Tibial artery (tissue), 4 donors: ENCODE measurements around the gene COPB1.

Experiments
- DNase-seq, 2 donors: peaks; one replicate each; pipeline ENCODE4 v3.0.0-alpha.2; 2019
- H3K27ac ChIP-seq, 2 donors: fragments of 200-600 bp; sonication (generic) in 1 of 2; 1 replicate in 1 of 2; 2 replicates in 1 of 2; pipeline ENCODE4 v1.5.1; 2018 to 2019; ENCODE audit warnings: mild to moderate bottlenecking in 1 of 2
- H3K27me3 ChIP-seq, 2 donors: fragments of 200-600 bp; sonication (generic) in 1 of 2; one replicate each; pipeline versions ENCODE4 v1.5.1 to v1.6.0; 2016 to 2019
- H3K36me3 ChIP-seq, 3 donors: fragments of 200-600 bp; sonication (generic) in 2 of 3; one replicate each; pipeline ENCODE4 v1.5.1; 2016 to 2019; ENCODE audit warnings: mild to moderate bottlenecking in 2 of 3
- H3K4me1 ChIP-seq, 4 donors: fragments of 200-600 bp; sonication (generic) in 2 of 4; 1 replicate in 3 of 4; 2 replicates in 1 of 4; pipeline ENCODE4 v1.5.1; 2016 to 2019
- H3K4me3 ChIP-seq, 2 donors: fragments of 200-600 bp; sonication (generic) in 1 of 2; 1 replicate in 1 of 2; 2 replicates in 1 of 2; pipeline ENCODE4 v1.5.1; 2018 to 2019; ENCODE audit warnings: mild to moderate bottlenecking in 2 of 2
- H3K9me3 ChIP-seq, 3 donors: fragments of 200-600 bp; sonication (generic) in 1 of 3; one replicate each; pipeline ENCODE4 v1.5.1; 2016 to 2019
- CTCF ChIP-seq, 2 experiments: fragments of 200-600 bp in 1 of 2; fragments of 450-650 bp in 1 of 2; IDR thresholded peaks; one replicate each; pipeline ENCODE4 v1.5.1; 2017 to 2019; ENCODE audit warnings: antibody characterized with exemption in 2 of 2, mild to moderate bottlenecking in 1 of 2, moderate library complexity in 1 of 2
- intact Hi-C: fragments of 100-400 bp; cut with DNase I; formaldehyde crosslinking; loops from one replicate; pipeline ENCODE4 v1.15.0; 2023; ENCODE audit warnings: low total_unique reads

COPB1 gene

GRCh38 chr11:14424096-14424495 is 75.5 kb downstream of the COPB1 start:
- Histone ChIP-seq H3K9me3 (no peaks in the 10 kb centered on the region), H3K4me1 (peaks cover 0 to 33% (median 18%) of the 10 kb centered on the region in 4 donors), H3K27me3 (no peaks in the 10 kb centered on the region), H3K27ac (peak overlapping the region in 1 of 2 donors; percentile 6), H3K36me3 (no peaks in the 10 kb centered on the region), H3K4me3 (no peak overlapping the region)
- intact Hi-C loops: no loop called here
- TF ChIP-seq CTCF (IDR thresholded peaks at IDR 0.05): no peak
- no peak for DNase-seq

- no peaks in the 10 kb centered on the region for H3K9me3 ChIP-seq
- DNase-seq: no peak
- intact Hi-C loops: no loop called here
- H3K27me3 ChIP-seq: no peaks in the 10 kb centered on the region
- no peak for TF ChIP-seq CTCF (IDR thresholded peaks at IDR 0.05)
- peaks cover 0 to 33% (median 18%) of the 10 kb centered on the region in 4 donors for H3K4me1 ChIP-seq
- no peak overlapping the region for H3K4me3 ChIP-seq
- H3K36me3 ChIP-seq: no peaks in the 10 kb centered on the region
- H3K27ac ChIP-seq: peak overlapping the region in 1 of 2 donors; percentile 6
These were observed 76.0 kb downstream of the COPB1 start for GRCh38 chr11:14423633-14424032.

- Histone ChIP-seq H3K36me3 (no peaks in the 10 kb centered on the region), H3K4me1 (peaks cover 0 to 33% (median 18%) of the 10 kb centered on the region in 4 donors), H3K4me3 (no peak overlapping the region), H3K27me3 (no peaks in the 10 kb centered on the region), H3K9me3 (no peaks in the 10 kb centered on the region), H3K27ac (peak overlapping the region in 1 of 2 donors; percentile 25)
- TF ChIP-seq CTCF (IDR thresholded peaks at IDR 0.05): no peak
- DNase-seq: no peak
- intact Hi-C loops: no loop called here
These were observed 76.8 kb downstream of the COPB1 start for GRCh38 chr11:14422814-14423182.

- Histone ChIP-seq H3K9me3 (no peaks in the 10 kb centered on the region), H3K27ac (peak overlapping the region; percentile 36 to 41), H3K4me1 (peaks cover 0 to 33% (median 18%) of the 10 kb centered on the region in 4 donors), H3K36me3 (no peaks in the 10 kb centered on the region), H3K4me3 (no peak overlapping the region), H3K27me3 (no peaks in the 10 kb centered on the region)
- intact Hi-C loops: no loop called here
- no peak for TF ChIP-seq CTCF (IDR thresholded peaks at IDR 0.05)
- DNase-seq: peak; percentile 80 to 89
These were observed 77.4 kb downstream of the COPB1 start for GRCh38 chr11:14422052-14422813.

- intact Hi-C loops: no loop called here
- no peak for DNase-seq
- H3K27me3 ChIP-seq: no peaks in the 10 kb centered on the region
- TF ChIP-seq CTCF (IDR thresholded peaks at IDR 0.05): no peak
- H3K4me3 ChIP-seq: no peak overlapping the region
- no peaks in the 10 kb centered on the region for H3K9me3 ChIP-seq
- H3K36me3 ChIP-seq: no peaks in the 10 kb centered on the region
- no peak overlapping the region for H3K27ac ChIP-seq
- peaks cover 0 to 33% (median 18%) of the 10 kb centered on the region in 4 donors for H3K4me1 ChIP-seq
These were observed 79.4 kb downstream of the COPB1 start for GRCh38 chr11:14420223-14420622.
